Fibroblast of skin of abdomen (primary cell): ENCODE measurements around the gene KCNIP3.
A peak's percentile ranks its signal among the peaks of the same experiment; 100 is the strongest.

ENCODE experiments used
- DNase-seq: peaks from one replicate; pipeline ENCODE4 v3.0.0-alpha.2; 2013

The KCNIP3 gene

DNA sequence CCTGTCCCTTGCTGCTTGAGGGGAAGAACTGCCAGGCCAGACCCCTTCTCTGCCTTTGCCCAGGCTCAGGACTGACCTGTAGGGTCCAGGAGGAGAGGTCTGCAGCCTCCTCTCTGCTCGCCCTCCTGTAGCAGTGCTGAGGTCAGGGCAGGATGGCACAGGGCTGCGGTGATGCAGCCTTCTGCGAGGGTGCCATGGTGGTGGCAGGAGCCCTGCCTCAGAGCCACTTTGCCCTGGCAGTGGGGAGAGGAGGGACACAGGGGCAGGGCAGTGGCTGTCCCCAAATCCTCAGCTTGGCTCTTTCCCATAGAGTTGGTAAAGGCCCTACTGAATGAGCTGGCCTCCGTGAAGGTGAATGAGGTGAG, 22.0 kb upstream of the KCNIP3 start:
- no peak for DNase-seq

DNA sequence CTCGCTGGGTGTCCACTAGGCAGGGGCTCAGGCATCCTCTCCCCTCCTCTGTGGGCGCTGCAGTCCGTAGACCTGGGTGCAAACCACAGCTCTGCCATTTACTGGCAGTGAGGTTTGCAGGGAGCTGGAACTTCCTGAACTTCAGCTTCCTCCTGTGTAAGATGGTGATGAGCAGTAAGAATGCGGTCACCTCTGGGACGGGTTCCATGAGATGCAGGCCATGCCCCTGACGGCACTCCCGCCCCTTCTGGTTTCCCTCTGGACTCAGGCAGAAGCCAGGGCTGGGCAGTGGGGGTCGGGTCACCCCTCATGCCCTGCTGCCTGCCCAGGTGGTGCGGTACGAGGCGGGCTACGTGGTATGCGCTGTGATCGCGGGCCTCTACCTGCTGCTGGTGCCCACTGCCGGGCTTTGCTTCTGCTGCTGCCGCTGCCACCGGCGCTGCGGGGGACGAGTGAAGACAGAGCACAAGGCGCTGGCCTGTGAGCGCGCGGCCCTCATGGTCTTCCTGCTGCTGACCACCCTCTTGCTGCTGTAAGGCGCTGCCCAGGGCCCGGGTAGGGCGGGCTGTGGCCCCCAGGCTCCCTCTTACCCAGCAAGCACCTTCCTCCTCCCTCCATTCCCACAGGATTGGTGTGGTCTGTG, 21.4 kb upstream of the KCNIP3 start:
- no peak for DNase-seq

DNA sequence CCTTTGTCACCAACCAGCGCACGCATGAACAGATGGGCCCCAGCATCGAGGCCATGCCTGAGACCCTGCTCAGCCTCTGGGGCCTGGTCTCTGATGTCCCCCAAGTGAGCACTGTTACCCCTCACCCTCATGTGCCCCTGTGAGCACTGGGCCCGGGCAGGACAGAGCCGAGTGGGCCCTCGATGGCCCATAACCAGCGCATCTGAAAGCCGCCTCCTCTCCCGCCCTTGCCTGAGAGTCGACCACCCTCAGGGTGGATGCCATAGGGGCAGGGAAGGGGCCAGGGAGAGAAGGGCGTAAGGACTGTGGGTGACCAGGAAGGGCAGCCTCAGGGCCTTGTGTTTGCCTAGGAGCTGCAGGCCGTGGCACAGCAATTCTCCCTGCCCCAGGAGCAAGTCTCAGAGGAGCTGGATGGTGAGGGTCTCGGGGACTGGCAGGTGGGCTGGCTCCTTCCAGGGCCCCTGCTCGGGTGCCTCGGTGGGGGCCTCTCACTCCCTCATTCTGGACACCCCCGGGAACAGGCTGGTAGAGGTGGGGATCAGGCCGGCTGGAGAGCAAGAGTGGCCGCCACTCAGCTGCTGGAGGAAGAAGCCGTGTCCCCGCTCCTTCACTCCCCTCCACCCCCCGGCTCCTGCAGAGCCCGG, 20.8 kb upstream of the KCNIP3 start:
- DNase-seq: no peak

DNA sequence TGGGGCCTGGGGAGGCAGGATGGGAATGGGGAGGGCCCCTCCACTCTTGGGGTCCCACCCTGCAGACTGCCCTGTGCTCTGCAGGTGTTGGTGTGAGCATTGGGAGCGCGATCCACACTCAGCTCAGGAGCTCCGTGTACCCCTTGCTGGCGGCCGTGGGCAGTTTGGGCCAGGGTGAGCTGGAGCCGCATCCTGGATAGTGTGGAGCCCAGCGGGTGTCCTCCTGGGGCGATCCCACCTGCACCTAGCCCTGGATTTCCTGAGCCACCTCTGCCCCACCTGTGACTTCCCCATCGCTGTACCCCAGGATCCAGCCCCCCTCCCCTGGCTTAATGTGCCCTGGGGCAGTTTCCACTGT, 20.3 kb upstream of the KCNIP3 start:
- DNase-seq: no peak

DNA sequence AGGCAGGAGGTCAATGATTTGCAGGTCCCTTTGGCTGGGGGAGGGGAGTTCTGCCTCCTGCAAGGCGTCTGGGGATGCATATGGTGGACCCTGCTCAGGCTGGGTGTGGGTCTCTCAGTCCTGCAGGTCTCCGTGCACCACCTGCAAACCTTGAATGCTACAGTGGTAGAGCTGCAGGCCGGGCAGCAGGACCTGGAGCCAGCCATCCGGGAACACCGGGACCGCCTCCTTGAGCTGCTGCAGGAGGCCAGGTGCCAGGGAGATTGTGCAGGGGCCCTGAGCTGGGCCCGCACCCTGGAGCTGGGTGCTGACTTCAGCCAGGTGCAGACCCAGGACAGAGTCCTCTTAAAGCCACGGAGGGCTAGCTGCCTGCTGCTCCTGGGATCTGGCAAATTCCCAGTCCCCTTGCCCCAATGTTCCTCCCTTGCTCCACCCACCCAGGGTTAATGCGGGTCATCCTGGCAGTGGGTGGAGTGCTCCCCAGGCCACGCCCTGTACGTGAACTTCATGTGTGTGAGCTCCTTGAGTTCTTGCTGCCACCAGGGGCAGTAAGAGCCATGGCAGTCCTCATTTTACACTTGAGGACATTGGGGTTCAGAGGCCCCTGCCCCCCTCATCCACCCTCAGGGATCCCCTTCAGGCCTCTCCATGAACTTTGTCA, 19.8 kb upstream of the KCNIP3 start:
- DNase-seq: no peak

DNA sequence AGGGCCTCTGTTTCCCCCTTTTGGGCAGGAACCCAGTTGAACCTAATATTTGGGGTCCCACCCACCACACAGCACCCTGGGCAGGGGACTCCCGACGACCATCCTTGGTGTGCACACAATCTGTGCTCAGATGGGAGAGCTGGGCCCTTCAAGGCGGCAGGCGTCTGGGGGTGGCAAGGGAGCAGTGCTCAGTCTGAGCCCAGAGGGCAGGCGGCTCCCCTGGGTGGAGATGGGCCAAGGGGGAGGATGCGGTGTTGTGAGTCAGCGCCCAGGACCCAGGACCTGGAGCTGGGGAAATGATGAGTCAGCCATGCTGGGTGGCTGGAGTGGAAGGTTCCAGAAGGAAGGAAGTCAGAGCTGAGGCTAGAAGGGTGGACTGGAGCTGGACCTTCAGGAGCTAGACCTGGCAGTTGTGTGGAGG, 19.1 kb upstream of the KCNIP3 start:
- DNase-seq: peak; percentile 44

DNA sequence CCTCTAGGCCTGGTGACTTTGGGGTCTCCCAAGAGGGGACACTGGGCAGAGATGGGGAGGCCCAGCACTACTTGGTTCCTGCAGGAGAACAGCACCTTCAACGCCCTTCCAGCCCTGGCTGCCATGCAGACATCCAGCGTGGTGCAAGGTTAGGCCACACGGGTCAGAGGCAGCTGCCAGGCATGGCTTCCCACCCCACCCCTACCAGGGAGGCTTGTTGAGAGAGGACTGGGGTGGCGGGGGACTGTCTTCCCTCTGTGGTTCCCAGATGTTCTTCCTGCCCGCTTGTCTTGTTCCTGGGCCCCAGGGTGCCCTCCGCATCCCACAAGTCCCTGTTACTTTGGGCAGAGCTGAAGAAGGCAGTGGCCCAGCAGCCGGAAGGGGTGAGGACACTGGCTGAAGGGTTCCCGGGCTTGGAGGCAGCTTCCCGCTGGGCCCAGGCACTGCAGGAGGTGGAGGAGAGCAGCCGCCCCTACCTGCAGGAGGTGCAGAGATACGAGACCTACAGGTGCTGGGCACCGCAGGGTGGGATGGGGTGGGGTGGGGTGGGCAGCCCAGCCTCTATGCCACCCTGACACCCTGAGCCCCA, 18.4 kb upstream of the KCNIP3 start:
- DNase-seq: no peak

DNA sequence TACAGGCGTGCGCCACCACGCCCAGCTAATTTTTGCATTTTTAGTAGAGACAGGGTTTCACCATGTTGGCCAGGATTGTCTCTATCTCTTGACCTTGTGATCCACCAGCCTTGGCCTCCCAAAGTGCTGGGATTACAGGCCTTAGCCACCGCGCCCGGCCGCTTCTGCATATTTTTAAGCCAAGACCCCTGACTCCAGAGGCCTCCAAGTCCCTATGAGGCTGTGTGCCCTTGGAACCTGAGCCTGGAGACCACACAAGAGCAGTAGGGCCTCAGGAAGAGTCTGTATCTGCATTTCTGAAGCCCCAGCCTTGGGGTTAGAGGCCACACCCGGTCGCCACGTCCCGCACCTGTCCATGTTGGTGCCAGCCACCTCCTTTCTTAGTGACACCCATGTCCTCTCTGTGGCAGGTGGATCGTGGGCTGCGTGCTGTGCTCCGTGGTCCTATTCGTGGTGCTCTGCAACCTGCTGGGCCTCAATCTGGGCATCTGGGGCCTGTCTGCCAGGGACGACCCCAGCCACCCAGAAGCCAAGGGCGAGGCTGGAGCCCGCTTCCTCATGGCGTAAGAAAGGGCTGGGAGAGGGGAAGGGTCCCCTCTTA, 17.6 kb upstream of the KCNIP3 start:
- DNase-seq: no peak

DNA sequence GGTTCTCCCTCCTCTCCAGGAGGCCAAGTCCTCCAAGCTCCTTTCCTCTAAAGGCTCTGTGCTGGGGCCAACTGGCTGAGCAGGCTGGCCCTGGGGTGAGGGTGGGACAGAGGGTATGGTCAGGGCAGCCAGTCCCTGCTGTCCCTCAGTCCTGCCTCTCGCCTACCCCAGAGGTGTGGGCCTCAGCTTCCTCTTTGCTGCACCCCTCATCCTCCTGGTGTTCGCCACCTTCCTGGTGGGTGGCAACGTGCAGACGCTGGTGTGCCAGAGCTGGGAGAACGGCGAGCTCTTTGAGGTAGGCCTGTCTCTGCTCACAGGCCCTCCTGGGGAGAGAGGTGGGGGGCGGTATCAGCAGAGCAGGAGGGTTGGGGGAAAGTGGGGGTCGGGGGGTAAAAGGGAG, 16.1 kb upstream of the KCNIP3 start:
- DNase-seq: no peak

DNA sequence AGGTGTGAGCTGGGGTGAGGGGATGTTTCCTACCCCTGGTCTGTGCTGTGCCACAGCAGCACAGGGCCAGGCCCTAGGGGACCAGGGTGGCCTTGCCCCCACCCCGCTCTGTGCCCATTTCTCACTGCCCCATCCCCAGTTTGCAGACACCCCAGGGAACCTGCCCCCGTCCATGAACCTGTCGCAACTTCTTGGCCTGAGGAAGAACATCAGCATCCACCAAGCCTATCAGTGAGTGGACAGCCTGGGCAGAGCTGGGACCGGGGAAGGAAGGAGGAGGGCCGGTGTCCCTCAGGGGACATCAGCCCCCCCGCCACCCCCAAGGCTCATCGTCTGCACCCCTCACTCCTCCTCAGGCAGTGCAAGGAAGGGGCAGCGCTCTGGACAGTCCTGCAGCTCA, 15.4 kb upstream of the KCNIP3 start:
- no peak for DNase-seq

DNA sequence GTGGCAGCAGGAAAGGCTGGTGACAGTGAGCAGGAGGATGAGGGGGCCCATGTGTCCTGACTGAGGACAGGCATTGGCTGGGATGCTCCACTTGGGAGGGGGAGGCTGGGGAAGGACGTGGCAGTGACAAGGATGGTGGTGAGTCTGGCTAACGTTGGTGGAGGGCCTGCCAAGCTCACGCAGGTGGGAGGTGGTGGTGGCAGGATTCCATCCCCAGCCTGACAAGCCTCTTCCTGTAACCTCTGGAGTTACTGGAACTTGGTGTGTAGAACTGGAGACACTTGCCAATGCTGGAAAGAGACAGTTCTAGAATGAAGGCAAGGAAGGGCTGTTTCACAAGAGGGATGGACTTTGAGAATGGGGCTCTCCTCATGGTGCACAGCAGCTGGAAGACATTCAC, 14.7 kb upstream of the KCNIP3 start:
- DNase-seq: no peak

DNA sequence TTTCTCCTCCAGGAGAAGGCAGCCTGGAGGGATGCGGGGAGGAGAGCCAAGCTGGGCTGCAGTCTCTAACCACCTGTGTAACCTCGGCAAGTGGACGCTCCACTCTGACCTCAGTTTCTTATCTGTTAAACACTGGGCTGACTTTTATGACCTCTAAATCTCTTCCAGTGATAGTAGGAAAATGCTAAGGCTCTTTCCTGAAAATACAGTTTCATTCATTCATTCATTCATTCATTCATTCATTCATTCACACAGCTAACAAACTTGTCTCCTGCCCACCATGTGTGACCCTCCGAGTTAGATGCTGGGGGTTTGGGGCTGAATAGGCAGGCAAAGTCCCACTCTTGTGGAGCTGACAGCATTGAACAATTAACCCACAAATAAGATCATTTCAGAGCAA, 13.6 kb upstream of the KCNIP3 start:
- DNase-seq: no peak

DNA sequence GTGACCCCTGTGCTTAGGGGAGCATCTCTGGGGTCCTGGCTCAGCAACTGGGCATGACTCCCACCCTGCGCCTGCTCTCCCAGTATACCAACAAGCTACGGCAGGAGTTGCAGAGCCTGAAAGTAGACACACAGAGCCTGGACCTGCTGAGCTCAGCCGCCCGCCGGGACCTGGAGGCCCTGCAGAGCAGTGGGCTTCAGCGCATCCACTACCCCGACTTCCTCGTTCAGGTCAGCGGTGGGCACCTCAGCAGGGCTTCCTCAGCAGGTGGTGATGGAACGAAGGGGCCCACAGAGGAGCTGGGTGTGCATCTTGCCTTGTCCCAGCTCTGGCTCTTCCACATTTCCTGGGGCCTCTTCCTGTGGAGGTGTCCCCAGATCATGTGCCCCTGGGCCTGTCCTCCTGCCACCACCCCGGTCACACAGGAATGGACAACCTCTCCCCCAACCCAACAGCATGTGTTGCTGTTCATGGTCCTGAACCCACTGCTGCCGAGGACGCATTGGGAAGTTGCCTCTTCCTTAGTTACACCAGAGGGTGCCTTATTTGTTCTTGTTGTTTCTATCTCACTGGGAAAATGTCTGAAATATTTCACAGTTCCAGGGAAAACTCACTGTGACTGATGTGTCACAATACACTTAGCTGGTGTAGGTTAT, 12.1 kb upstream of the KCNIP3 start:
- no peak for DNase-seq

DNA sequence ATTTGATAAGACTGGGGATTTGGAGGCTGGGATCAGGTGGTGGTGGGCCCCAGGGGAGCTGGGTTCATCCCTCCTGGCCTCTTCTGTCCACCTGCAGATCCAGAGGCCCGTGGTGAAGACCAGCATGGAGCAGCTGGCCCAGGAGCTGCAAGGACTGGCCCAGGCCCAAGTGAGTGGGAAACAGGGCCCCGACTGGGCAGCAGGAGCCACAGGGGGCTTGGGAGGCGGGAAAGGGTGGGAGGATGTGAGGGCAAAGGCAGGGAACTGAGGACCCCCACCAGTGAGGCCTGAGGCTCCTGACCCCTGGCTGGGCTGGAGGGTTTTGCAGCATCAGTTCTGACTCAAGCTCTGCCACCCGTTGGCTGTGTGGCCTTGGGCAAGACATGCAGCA, 11.6 kb upstream of the KCNIP3 start:
- no peak for DNase-seq

DNA sequence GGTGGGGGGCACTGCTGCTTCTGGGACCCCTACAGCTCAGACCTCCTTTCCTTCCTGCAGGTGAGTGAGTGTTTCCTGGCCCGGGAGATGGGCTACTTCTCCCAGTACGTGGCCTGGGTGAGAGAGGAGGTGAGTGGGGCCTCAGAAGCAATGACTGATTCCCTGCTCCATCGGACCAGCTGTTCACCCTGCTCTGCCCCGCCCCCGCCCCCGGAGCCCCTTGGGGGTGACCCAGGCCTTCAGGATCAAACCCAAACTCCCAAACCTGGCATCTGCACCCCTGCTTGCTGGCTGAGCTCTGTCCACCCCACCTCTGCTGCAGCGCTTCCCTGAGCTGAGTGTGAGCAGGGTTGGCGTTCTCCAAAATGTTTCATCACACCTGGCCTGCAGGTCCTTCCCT, 9.8 kb upstream of the KCNIP3 start:
- DNase-seq: no peak

DNA sequence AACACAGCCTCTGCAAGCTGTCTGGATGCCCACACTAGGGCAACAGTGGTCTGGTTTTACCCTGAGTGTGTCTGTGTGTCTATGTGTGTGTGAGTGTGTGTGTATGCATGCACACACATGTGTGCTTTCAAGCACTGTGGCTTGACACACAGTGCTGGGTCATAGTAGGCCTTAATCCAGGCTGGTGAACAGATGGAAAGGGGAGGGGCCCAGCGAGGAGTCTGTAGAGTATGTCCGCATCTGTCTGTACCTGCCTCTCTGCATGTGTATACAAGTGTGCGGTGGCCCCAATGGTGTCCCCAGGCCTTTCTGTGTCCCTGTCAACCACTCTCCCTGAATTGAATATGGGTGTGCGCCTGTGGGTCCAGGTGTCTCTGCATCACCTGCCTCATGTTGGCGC, 9.3 kb upstream of the KCNIP3 start:
- no peak for DNase-seq

DNA sequence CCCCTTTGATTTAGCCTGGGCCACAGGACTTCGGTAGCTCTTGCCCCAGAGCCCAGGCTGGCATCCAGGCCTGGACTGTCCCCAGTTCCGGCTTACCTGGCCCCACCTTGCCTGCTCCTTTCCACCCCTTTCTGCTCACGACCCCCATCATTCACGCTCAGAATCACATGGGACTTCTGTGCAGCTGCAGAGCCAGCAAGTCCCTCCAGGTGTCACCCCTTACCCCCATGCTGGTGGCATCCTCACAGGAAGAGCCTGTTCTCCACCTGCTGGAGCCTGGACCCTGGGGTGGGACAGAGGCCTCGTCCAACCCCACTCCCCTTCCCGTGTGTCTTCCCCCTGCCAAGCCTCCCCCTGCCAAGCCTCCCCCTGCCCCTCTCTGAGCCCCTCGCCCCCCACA, 7.9 kb upstream of the KCNIP3 start:
- no peak for DNase-seq

DNA sequence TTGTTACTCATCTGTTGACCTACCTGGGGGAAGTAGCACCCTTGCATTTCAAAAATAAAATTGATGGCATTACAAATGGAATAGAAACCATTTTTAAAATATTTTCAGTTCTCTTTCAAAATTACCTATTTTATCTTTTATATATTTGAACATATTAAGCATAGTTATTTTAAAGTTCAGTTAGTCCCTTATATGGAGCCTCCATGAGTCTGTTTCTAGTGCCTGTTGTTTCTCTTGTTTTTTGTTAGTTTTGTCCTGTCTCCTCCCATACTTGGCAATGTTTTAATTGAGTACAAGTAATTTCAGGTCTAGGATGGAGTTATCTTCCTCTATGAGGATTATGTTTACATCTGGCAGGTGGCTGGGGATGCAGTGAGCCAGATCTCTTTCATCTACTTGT, 5.9 kb upstream of the KCNIP3 start:
- DNase-seq: no peak

DNA sequence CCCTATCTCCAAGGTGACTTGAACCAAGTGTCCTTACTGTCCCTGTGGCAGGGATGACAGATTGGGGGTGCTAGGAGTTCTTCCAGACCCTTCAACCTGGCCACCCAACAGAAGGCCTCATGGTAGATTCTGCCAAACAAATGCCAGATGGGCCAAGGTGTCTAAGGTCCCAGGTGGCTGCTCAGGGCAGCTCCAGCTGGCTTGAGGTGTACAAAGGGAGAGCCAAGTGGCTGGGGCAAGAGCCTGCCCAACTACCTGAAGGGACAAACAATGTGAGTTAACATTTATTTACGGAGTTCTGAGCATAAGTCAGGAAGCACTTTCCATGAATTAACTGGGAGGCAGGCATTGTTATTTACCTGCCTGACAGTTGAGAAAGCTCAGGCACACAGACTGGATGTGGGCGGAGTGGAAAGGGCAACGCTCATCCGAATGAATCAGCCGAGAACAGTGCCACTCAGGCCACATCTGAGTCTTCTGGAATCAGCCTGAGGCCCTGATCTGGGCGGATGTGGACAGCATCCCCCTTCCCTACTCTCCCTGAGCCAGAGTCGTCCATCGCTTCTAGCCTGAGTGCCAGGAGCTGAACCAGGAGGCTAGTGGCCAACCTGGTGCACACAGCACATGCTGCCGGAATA, 4.4 kb upstream of the KCNIP3 start:
- no peak for DNase-seq

DNA sequence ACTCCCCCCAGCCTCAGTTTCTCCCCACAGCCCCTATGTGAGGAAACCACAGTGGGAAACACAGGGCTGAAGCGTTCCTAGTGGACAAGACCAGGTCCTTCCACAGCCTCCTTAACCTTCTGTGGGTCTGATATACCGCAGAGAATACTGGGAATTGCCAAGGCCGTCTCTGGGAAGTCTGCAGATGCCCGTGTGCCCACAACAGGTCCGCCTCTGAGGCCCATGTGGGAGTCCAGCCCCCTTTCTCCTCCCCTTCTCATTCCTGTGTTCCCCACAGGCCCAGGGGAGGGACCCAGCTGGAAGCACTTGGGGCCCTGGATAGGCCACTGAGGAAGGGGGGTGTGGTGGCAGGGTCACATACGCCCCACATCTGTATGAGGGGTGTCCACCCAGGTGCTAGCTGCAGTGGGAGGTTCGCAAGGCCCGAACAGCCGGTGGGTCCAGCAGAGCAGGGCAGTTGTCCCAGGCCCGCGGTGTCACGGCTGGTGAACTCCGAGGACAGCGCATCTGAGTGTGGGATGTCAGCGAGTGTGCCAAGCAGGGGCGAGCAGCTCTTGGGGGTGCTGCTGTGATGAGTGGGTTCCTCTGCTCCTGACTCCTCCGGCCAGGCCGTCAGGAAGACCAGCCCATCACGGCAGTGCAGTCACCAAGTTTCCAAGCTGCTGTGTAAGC, 2.4 kb upstream of the KCNIP3 start:
- no peak for DNase-seq

DNA sequence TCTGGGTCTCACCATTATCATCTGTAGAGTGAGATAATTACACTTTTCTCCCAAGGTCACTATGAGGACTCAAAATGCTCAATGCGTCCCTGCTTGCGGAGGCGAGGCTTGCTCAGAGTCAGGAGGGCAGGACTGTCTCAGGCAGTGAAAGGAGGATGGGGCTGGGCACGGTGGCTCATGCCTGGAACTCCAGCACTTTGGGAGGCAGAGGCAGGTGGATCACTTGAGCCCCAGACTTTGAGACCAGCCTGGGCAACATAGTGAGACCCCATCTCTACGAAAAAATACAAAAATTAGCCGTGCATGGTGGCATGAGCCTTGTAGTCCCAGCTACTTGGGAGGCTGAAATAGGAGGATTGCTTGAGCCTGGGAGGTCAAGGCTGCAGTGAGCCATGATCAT, 1.8 kb upstream of the KCNIP3 start:
- DNase-seq: no peak

DNA sequence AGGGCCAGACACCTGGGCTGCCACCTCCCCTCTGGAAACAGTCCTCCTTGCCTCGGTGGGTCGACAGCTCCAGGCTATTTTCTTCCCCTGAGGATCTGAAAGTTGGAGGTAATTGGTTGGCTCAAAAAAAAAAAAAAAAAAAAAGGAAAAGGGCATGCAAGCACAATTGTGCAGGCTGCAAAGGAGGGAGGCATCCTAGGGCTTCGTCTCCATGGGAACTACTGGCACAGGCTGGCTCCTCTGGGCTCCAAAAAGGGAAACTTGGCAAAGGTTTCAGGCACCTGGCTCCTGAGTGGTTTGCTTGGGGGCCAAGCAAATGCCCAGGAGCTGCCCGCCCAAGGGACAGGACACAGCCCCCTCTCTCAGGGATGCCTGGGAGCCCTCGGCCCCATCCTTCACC, 1.1 kb upstream of the KCNIP3 start:
- no peak for DNase-seq
